Measurements from ENCODE around the gene XPC.
"Not testable (repeated sequence)": the region's sequence is repeated elsewhere in the genome, so short reads cannot be mapped to it uniquely, and the experiment has no call there.

- not testable (repeated sequence) for TF ChIP-seq EZH2 (IDR thresholded peaks at IDR 0.05; ENCODE audit: borderline replicate concordance, low read length); CTCF (IDR thresholded peaks at IDR 0.05; ENCODE audit: low read length)
Measured at GRCh38 chr3:14120921-14121448, 57.4 kb downstream of the XPC start.
